ENCODE data around the gene KRTAP10-12. TPM values are rescaled to one million over a fixed set of nuclear protein-coding genes. Genes with fewer than 3 reads are reported as not detected.

The KRTAP10-12 gene
- total RNA-seq, 2 experiments from 2014 or later: not detected

GRCh38 chr21:44732956-44733355, 36.0 kb downstream of the KRTAP10-12 start:
- ChIA-PET CTCF (interaction anchor here (1.2 to 1.3 kb wide), 2 partner anchors 9 to 60 kb away, joined by 3 to 4 read pairs; no protein-coding TSS in a partner anchor), POLR2A (no interaction called here)
- H3K27ac Mint-ChIP-seq: no peak overlapping the region
- H3K9me3 Mint-ChIP-seq: peaks cover 4% of the 10 kb centered on the region
- H3K36me3 Mint-ChIP-seq (ENCODE audit: low read depth): no peaks in the 10 kb centered on the region
- H3K4me1 Mint-ChIP-seq (ENCODE audit: low read depth): no peaks in the 10 kb centered on the region
- TF ChIP-seq CTCF (IDR thresholded peaks at IDR 0.05): no peak
- ATAC-seq: no peak
- intact Hi-C loops (cut with micrococcal nuclease): no loop called here
- no peaks in the 10 kb centered on the region for H3K27me3 Mint-ChIP-seq
- DNase-seq: no peak
- H3K4me3 Mint-ChIP-seq: no peak overlapping the region

GRCh38 chr21:44734026-44734745, 37.2 kb downstream of the KRTAP10-12 start:
- ATAC-seq: no peak
- H3K27ac Mint-ChIP-seq: no peak overlapping the region
- intact Hi-C loops (cut with micrococcal nuclease): no loop called here
- H3K9me3 Mint-ChIP-seq: peaks cover 5% of the 10 kb centered on the region
- ChIA-PET POLR2A (no interaction called here), CTCF (interaction anchor here (1.2 to 1.3 kb wide), 2 partner anchors 8 to 59 kb away, joined by 3 to 4 read pairs; no protein-coding TSS in a partner anchor)
- H3K4me3 Mint-ChIP-seq: no peak overlapping the region
- no peaks in the 10 kb centered on the region for H3K36me3 Mint-ChIP-seq (ENCODE audit: low read depth)
- DNase-seq: no peak
- no peaks in the 10 kb centered on the region for H3K27me3 Mint-ChIP-seq
- TF ChIP-seq CTCF (IDR thresholded peaks at IDR 0.05): no peak
- no peaks in the 10 kb centered on the region for H3K4me1 Mint-ChIP-seq (ENCODE audit: low read depth)

- ATAC-seq (no peak), DNase-seq (no peak)
- CTCF ChIA-PET: no interaction called here
- H3K27ac Mint-ChIP-seq: no peak overlapping the region
- H3K27me3 Mint-ChIP-seq: no peaks in the 10 kb centered on the region
- no peak overlapping the region for H3K4me3 Mint-ChIP-seq
- no peak for TF ChIP-seq CTCF (IDR thresholded peaks at IDR 0.05)
- H3K4me1 Mint-ChIP-seq (ENCODE audit: low read depth): no peaks in the 10 kb centered on the region
- POLR2A ChIA-PET: no interaction called here
- intact Hi-C loops (cut with micrococcal nuclease): no loop called here
- no peaks in the 10 kb centered on the region for H3K36me3 Mint-ChIP-seq (ENCODE audit: low read depth)
- H3K9me3 Mint-ChIP-seq: peaks cover 5% of the 10 kb centered on the region
These were observed 37.9 kb downstream of the KRTAP10-12 start for GRCh38 chr21:44734841-44735240.

GRCh38 chr21:44735821-44736220, 38.8 kb downstream of the KRTAP10-12 start:
- no peak for TF ChIP-seq CTCF (IDR thresholded peaks at IDR 0.05)
- CTCF ChIA-PET: no interaction called here
- intact Hi-C loops (cut with micrococcal nuclease): no loop called here

GRCh38 chr21:44736291-44737004, 39.5 kb downstream of the KRTAP10-12 start:
- Mint-ChIP-seq H3K4me1 (ENCODE audit: low read depth) (no peaks in the 10 kb centered on the region), H3K36me3 (ENCODE audit: low read depth) (no peaks in the 10 kb centered on the region), H3K4me3 (no peak overlapping the region), H3K27me3 (no peaks in the 10 kb centered on the region), H3K27ac (no peak overlapping the region), H3K9me3 (peaks cover 5% of the 10 kb centered on the region)
- ATAC-seq: no peak
- POLR2A ChIA-PET: interaction anchor here (0.6 kb wide), 1 partner anchor 354 kb away, joined by 3 read pairs; no protein-coding TSS in a partner anchor
- CTCF ChIA-PET: no interaction called here
- no peak for DNase-seq
- TF ChIP-seq CTCF (IDR thresholded peaks at IDR 0.05): no peak
- intact Hi-C loops (cut with micrococcal nuclease): no loop called here

More at GRCh38 chr21:44735821-44736220, 38.8 kb downstream of the KRTAP10-12 start:
- no peaks in the 10 kb centered on the region for H3K4me1 Mint-ChIP-seq (ENCODE audit: low read depth)
- no peak overlapping the region for H3K4me3 Mint-ChIP-seq
- DNase-seq (no peak), ATAC-seq (no peak)
- H3K27me3 Mint-ChIP-seq: no peaks in the 10 kb centered on the region
- peaks cover 5% of the 10 kb centered on the region for H3K9me3 Mint-ChIP-seq
- POLR2A ChIA-PET: interaction anchor here (0.8 kb wide), 1 partner anchor 115 kb away, joined by 3 read pairs; no protein-coding TSS in a partner anchor
- H3K36me3 Mint-ChIP-seq (ENCODE audit: low read depth): no peaks in the 10 kb centered on the region
- H3K27ac Mint-ChIP-seq: no peak overlapping the region

Measured in activated CD8-positive, alpha-beta T cell treated with anti-CD3 and anti-CD28 coated beads for 36 hours (primary cell).